ENCODE data around the gene MARCHF9. TPM values are rescaled to one million over a fixed set of nuclear protein-coding genes. Genes with fewer than 3 reads are reported as not detected.
"Not testable (repeated sequence)": the region's sequence is repeated elsewhere in the genome, so short reads cannot be mapped to it uniquely, and the experiment has no call there.

The MARCHF9 gene
- 10 to 100 TPM; 15.6 to 18.0 (median 15.6) TPM for polyA plus RNA-seq (ENCODE audit: insufficient read length in 3 of 3)

- DNase-seq (ENCODE audit: low read depth in 3 of 3, low spot score in 2 of 3) = no peak
These were observed at the start of gene MARCHF9 for GRCh38 chr12:57754411-57755193. Gene MARCHF9 (plus strand): TSS chr12:57755103. CDS start chr12:57755529, 426 bp downstream.

- no peak for DNase-seq (ENCODE audit: low read depth in 3 of 3, low spot score in 2 of 3)
These were observed 47.7 kb upstream of the MARCHF9 start for GRCh38 chr12:57707250-57707649.

GRCh38 chr12:57708296-57708695 is 46.6 kb upstream of the MARCHF9 start:
- no peak for DNase-seq (ENCODE audit: low read depth in 3 of 3, low spot score in 2 of 3)

- DNase-seq (ENCODE audit: low read depth in 3 of 3, low spot score in 2 of 3) = no peak
These were observed 42.2 kb upstream of the MARCHF9 start for GRCh38 chr12:57712701-57713100.

GRCh38 chr12:57713209-57713608 is 41.7 kb upstream of the MARCHF9 start:
- no peak for DNase-seq (ENCODE audit: low read depth in 3 of 3, low spot score in 2 of 3)

GRCh38 chr12:57715036-57715748 is 39.7 kb upstream of the MARCHF9 start:
- DNase-seq (ENCODE audit: low read depth in 3 of 3, low spot score in 2 of 3) = not testable (repeated sequence)

- DNase-seq (ENCODE audit: low read depth in 3 of 3, low spot score in 2 of 3) = no peak
These were observed 39.1 kb upstream of the MARCHF9 start for GRCh38 chr12:57715786-57716185.

- DNase-seq (ENCODE audit: low read depth in 3 of 3, low spot score in 2 of 3) = no peak
These were observed 38.6 kb upstream of the MARCHF9 start for GRCh38 chr12:57716305-57716704.

- no peak for DNase-seq (ENCODE audit: low read depth in 3 of 3, low spot score in 2 of 3)
These were observed 37.8 kb upstream of the MARCHF9 start for GRCh38 chr12:57717131-57717530.

- DNase-seq (ENCODE audit: low read depth in 3 of 3, low spot score in 2 of 3) = no peak
These were observed 36.9 kb upstream of the MARCHF9 start for GRCh38 chr12:57717846-57718640.

- DNase-seq (ENCODE audit: low read depth in 3 of 3, low spot score in 2 of 3) = no peak
These were observed 36.0 kb upstream of the MARCHF9 start for GRCh38 chr12:57718641-57719528.

GRCh38 chr12:57719777-57720605 is 34.9 kb upstream of the MARCHF9 start:
- no peak for DNase-seq (ENCODE audit: low read depth in 3 of 3, low spot score in 2 of 3)

GRCh38 chr12:57720606-57721595 is 34.0 kb upstream of the MARCHF9 start:
- no peak for DNase-seq (ENCODE audit: low read depth in 3 of 3, low spot score in 2 of 3)

GRCh38 chr12:57721846-57722608 is 32.9 kb upstream of the MARCHF9 start:
- DNase-seq (ENCODE audit: low read depth in 3 of 3, low spot score in 2 of 3) = not testable (repeated sequence)

GRCh38 chr12:57722716-57723629 is 31.9 kb upstream of the MARCHF9 start:
- no peak for DNase-seq (ENCODE audit: low read depth in 3 of 3, low spot score in 2 of 3)

- DNase-seq (ENCODE audit: low read depth in 3 of 3, low spot score in 2 of 3) = no peak
These were observed 31.3 kb upstream of the MARCHF9 start for GRCh38 chr12:57723630-57723962.
